A375 (cell line): ENCODE measurements around the gene HUS1B. TPM values are rescaled to one million over a fixed set of nuclear protein-coding genes. Genes with fewer than 3 reads are reported as not detected.

ENCODE experiments used
- total RNA-seq: library from RNA; depleted of rRNA; stranded (reverse); fragments of >200 nt; shearing (Covaris generic); gene quantifications from 2 replicates; pipeline ENCODE4 v1.2.3, GENCODE V29; 2014; rRNA removed

The HUS1B gene
- total RNA-seq, result 0.87 and 1.9 TPM in 2 replicates

GRCh38 chr6:656460-657252, at the start of gene HUS1B:
TSS of gene HUS1B (minus strand) at chr6:657100. CDS start at chr6:656944, 156 bp downstream.

GRCh38 chr6:692858-693722, 36.2 kb upstream of the HUS1B start, which contains the start of gene EXOC2:
TSS of gene EXOC2 (minus strand) at chr6:693139. CDS start at chr6:637818, 55,321 bp downstream.

Other genes with a start within 250 kb of the HUS1B start
- 14.4 and 14.7 TPM in 2 replicates for gene EXOC2, start 36.0 kb upstream of the HUS1B start, total RNA-seq